Embryonic facial prominence (tissue), 1 donor: ENCODE measurements around the gene ADAMTS14.

Experiments
- DNase-seq: peaks from one replicate; pipeline ENCODE4 v3.0.0-alpha.2; 2016; ENCODE audit errors: extremely low spot score

The ADAMTS14 gene

DNA sequence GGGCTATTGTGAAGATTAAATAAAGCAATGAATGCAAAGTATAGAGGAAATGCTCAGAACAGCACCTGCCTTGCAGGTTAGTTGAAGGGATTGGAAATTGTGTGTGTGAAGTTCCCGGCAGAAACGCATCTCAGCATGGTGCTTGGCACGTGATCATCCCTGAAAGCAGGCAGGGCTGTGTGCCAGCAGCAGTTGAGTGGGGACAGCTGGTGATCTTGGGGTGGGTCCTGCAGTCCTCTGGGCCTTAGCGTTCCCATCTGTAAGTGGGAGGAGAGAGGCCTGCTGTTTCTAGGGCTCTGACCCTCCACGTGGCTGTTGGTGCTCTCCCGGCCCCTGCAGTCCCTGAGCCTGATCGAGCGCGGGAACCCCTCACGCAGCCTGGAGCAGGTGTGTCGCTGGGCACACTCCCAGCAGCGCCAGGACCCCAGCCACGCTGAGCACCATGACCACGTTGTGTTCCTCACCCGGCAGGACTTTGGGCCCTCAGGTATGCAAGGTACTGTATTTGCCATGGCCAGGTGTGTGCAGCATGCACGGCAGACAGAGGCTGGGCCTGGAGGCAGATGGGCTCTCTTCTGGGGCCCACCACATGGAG, 57.6 kb downstream of the ADAMTS14 start:
- DNase-seq = no peak

DNA sequence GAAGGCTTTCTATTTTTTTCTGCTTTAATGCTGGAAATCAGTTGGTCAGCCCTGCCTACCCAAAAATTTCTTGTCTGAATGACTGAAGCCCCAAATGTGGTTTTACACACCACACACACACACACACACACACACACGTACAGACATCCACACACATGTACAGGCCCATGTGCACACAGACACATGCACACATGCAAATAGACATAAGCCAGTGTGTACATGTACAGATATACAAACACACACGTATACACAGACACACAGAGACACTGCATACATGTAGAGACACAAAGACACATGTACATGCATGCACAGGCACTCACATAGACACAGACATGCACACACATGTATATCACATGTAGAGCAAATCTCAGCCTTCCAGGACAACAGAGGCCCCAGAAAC, 58.6 kb downstream of the ADAMTS14 start:
- DNase-seq = no peak

DNA sequence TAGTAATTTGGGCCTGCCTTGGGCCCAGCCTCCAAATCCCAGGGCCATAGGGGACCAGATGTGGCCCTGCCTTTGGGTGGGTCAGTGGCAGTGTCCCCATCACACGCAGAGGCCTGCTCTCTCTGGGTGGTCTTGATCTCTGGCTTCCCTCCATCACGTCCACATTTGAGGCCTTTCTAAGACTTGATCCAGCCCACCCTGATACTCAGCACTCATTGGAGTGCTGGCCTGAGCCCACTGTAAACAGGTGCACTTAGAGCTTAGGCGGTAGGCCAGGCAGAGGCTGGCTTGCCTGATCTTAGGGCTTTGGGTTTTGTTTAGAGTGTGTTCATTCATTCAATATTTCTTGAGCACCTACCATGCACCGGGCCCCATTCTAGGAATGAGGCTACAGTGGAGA, 60.3 kb downstream of the ADAMTS14 start:
- DNase-seq = no peak

DNA sequence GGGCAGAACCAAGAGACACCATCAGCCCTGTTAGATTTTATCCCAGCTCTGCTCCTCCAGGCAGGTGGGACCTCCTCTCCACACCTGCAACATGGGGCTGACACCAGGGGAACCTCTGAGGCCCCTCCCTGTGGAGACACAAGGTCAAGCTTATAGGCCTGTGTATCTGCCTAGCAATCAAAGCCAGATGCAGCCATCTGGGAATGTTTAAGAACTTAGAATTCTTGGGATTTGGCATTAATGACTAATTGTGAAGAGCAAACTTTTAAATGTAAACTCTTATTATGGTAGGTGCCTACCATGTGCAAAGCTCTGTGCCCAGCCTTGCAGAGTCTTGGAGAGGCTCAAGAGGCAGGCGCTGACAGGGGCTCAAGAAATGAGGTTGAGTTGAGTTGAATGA, 60.7 kb downstream of the ADAMTS14 start:
- DNase-seq = no peak

DNA sequence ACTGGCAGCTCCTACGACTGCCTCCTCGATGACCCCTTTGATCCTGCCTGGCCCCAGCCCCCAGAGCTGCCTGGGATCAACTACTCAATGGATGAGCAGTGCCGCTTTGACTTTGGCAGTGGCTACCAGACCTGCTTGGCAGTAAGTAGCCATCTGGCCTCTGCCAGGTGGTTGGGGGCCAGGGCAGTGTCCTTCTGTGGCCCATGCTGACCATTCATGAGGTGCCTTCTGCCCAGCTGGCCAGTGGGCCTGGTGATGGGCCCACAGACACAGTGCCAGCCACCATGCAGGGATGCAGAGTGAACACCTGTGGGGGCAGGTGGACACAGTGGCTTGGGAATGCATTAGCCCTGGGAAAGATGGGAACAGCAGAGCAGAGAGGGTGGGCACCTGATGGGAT, 62.9 kb downstream of the ADAMTS14 start:
- DNase-seq = no peak

DNA sequence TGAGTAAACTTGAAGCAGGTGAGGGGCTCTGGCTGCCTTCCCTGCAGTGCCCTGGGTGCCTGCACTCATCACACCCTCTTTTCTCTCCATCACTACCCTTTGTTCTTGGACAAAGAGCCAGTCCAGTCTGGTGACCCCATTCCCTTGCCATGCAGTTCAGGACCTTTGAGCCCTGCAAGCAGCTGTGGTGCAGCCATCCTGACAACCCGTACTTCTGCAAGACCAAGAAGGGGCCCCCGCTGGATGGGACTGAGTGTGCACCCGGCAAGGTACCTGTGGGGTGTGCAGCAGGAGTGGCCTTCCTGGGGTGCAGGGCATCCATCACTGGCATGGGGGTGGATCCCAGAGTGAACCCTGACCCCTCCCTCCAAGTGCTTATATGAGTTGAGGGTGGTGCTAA, 64.2 kb downstream of the ADAMTS14 start:
- DNase-seq = no peak

DNA sequence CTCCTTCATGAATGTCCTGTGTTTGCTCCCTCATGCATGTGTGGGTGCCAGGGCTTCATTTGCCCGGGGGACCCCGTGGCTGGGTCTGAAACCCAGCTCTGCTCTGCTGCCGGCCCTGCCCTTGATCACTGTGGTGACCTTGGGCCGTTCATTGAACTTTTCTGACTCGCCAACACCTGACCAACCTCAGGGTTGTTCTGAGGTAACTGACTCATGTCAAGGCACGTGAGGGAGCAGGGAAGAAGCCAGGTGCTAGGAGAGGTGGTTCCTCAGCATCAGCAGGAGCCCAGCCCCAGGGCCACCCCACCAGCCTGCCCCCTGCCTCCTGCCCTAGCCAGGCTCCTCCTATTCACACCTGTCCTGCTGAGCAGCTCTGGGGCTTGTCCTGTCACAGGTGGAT, 64.9 kb downstream of the ADAMTS14 start:
- DNase-seq = no peak

DNA sequence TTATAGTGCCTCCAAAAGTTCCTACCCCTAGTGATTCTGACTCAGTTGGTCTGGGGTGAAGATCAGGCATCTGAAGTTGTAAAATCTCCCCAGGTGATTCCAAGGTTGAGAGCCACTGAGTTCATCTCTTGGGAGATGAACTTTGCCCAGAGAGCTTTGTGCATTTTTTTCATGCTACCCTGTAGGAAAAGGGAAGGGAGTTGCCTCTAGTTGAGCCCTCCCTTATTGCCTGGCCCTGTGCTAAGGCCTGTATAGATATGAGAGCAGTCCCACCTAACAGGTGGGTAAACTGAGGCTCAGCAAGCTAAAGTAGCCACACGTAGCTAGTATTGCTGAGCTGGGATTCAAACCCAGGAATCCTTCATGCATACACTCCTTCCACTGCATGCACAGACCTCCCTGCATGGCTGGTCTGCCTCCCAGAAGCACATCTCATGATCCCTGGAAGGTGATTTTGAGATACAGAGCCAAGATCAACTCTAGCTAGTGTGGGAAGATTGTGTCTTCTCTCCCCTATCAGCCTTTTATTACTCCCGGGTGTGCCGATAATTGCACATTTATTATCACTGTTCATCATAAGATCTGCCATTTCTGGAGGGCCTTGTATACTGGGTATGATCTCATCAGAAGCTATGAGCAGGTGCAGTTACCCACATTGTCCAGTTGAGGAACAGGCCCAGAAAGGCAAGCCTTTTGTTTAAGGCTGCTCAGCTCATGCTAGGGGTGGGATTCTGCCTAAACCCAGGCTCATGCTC, 65.9 kb downstream of the ADAMTS14 start:
- no peak for DNase-seq

DNA sequence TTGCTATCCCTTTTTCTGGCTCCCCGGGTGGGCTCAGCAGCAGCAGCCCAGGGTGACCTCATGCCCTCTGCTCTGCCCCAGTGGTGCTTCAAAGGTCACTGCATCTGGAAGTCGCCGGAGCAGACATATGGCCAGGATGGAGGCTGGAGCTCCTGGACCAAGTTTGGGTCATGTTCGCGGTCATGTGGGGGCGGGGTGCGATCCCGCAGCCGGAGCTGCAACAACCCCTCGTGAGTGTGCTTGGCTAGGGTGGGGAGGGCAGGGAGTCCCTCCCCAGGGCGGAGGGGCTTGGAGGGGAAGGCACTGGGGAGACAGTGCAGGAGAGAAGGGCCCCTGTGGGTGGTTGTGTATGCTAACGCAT, 66.4 kb downstream of the ADAMTS14 start:
- DNase-seq = no peak

DNA sequence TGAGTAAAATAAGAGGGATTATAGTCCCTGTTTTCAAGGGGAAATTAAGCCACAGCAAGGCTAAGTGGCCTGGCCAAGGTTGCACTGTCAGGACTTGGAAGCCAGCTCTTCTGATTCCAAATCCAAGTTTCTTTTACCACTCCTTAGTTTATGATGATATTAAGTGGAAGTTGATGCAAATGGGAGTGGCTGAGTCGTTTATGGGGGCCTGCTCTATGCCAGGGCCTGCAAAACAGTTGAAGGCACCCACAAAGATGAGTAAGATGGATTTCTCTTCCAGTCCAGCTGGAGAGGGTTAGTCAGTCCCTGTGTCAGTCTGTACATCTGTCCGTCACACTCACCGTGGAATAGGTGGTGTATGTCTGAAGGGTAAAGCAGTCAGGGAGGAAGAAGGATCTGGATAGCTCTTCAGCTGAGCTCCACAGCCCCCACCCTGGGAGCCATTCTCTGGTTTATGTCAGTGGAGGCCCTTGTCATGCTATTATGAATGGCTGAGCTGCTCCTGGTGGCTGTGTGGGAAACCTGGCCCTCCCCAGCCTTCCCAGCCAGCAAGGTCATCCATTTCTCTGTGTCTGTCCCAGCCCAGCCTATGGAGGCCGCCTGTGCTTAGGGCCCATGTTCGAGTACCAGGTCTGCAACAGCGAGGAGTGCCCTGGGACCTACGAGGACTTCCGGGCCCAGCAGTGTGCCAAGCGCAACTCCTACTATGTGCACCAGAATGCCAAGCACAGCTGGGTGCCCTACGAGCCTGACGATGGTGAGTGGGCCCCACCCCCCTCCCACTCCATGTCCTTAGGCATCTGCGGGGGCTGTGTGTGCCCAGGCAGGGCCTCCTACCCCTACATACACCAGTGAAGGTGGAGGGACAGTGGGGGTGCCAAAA, 68.3 kb downstream of the ADAMTS14 start:
- no peak for DNase-seq

DNA sequence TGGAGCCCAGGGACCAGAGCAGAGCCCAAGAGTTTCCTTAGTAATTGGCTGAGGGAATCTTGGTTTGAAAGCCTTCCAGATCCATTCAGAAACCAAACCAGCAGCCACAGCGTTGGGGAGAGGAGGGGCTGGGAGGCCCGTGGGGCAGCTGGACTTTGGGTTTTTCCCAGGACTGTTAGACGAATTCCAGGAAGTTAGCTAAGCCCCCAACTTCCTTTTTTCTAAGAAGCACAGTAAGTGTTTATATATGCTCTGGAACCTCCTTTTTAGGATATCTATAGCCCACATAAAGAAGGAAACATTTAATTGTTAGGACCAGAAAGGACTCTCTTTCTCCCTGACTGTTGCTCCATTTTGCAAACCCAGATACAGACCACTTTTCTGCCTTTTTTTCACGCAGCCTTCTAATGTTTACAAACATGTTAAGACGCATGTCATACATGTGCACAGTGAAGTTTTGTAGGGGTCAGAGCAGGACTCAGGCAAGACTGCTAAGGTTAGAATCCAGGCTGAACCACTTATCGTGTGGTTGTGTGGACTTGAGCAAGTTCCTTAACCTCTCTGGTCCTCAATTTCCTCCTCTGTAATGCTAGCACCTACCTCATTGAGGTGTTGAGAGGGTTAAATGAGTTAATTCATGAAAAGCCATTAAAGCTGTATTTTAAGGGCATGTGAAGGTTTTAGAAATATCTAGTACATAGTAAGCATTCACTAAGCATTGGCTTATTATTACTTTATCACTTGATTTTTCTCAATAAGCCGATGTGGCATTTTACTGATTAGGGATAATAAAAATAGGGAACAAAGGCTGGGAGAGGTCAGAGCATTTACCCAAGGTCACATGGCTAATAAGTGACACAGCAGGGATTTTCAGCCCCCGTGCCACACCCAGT, 70.5 kb downstream of the ADAMTS14 start:
- no peak for DNase-seq

DNA sequence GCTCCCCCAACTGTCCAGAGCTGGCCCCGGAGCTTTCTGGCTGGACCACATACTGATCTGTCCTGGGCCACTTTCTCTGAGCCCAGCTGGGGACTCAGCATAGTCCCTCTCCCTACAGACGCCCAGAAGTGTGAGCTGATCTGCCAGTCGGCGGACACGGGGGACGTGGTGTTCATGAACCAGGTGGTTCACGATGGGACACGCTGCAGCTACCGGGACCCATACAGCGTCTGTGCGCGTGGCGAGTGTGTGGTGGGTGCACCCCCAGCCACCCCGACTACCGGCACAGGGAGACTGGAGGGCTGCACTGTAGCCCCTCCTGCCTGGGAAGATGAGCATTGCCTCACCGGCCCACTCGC, 71.1 kb downstream of the ADAMTS14 start:
- DNase-seq = no peak

DNA sequence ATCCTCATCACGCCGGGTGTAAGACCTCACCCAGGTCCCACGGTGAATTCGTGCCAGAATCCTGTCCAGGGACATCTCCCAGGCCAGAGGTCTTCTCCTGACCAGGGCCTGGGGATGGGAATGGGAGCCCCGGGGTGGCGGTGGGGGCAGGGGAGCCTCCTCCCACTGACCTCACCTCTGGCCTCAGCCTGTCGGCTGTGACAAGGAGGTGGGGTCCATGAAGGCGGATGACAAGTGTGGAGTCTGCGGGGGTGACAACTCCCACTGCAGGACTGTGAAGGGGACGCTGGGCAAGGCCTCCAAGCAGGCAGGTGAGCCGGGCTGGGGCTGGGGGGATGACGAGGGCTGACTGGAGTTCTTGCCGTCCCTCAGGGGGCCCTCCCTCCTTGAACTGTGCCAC, 71.6 kb downstream of the ADAMTS14 start:
- DNase-seq = no peak

DNA sequence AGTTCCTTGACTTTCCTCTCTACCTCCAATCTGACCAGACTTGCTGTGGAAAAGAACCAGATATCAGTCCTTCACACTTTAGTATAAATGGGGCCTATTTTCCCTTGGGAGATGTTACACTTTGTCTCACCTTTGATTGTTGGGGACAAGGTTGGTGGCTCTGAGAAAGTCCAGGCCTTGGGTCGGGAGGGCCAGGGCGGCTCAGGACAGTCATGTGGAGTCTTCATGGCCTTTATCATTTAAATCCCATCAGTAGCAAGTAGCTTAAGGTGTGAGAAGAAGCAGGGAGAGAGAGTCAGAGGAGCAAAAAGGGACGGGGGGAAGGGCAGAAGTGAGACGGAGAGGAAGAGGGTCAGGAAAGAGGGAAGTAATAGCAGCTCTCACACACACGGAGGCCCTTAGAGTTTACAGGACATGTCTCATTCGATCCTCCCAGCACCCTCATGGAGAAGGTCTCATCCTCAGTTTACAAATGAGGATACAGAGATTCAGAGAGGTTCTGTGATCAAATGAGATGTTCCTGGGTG, 72.4 kb downstream of the ADAMTS14 start:
- DNase-seq = no peak

DNA sequence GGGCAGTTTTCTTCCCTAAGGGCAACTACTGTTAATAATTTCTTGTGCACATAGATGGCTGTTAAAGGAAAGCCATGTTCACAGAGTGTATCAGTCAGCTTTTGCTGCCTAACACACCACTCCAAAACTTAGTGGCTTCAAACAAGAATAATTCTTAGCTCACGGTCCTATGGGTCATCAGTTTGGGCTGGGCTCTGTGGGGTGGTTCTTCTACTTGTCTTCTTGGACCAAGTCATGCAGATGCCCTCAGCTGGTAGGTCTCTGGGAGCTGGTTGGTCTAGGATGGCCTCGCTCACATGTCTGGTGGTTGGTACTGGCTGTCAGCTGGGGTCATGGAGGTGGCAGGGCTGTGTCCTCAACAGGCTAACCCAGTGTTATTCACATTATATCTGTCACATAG, 73.2 kb downstream of the ADAMTS14 start:
- DNase-seq = no peak

DNA sequence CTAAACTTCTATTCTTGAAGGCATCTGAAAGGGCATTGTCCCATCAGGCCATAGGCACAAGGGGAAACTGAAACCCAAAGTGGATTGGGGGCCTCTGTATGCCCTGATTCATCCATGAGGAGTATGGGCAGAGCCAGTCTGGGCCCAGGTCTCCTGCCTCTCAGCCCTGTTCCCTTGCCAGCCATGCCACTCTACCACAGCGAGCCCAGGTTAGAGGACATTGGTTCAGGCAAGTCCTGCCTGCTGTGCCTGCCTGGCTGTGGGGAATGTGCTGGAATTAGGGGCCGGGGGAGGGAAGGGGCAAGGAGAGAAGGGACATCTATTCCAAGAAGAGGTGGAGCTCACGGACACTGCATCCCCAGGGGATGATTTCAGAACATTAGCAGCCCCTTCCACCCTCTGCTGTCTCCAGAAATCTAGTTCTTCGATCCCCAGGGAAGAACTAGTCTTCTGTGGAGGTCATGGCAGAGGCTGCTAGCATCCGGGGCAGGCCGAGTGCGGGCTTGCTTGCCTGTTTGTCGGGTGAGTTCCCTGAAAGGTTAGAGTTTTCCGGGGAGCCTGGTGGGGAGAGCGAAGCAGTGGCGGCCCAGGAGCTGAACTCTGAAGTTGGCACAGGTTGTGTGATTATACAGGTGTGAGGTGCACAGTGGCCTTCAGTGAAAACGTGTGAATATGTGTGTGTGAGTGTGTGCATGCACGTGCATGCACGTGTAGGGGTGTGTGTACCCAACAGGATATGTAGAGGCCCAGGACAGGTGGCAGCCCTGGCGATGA, 75.1 kb downstream of the ADAMTS14 start:
- DNase-seq = no peak

DNA sequence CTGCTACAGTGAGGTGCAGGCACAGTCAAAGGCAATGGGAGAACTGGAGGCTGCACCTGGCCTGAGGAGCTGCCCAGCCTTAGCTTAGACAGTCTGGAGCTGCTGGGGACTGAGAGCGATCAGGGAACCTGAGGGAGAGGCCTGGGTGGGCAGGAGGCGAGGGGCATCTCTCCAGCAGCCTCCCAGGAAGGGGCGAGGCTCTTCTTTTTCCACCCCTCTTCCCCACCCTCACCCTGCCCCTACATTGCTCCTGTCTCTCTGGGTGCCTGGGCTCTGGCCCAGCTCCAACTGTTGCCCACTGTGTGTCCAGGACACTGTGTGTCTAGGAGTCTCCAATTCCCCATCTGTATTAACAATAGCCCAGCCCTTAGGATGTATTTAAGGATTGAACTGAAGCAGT, 76.0 kb downstream of the ADAMTS14 start:
- DNase-seq = no peak

DNA sequence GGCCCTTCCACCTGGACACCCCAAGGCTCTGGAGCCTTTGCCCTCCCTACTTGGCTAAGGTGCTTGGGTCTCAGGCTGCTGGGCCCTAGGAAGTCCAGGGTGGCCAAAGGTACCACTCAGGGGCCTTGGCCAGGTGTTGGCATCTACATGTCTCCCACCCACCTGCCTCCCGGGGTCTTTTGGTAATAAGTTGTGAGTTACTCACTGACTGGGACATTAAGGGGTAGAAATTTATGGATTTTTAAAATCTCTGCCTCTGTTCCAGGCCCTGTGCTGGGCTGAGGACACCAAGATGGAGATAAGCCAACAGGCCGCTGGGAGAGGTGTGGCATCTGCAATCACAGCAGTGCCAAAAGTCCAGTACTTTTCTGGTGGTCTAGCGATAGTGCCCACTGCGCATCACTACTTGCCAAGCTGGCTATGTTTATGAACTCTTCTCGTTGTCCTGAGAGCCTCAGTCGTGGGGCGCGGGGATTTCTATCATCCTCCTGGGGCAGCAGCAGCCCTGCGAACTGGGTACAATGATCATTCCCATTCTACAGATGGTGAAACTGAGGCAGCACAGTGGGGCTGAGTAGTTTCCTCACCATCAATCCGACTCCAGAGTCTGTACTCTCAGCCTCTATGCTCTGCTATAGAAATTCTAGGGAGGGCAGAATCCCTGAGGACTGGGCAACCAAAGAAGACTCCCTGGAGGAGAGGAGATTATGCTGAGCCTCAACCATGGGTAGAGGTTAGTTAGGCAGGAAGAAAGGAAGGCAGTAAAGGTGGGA, 76.7 kb downstream of the ADAMTS14 start:
- DNase-seq = no peak

DNA sequence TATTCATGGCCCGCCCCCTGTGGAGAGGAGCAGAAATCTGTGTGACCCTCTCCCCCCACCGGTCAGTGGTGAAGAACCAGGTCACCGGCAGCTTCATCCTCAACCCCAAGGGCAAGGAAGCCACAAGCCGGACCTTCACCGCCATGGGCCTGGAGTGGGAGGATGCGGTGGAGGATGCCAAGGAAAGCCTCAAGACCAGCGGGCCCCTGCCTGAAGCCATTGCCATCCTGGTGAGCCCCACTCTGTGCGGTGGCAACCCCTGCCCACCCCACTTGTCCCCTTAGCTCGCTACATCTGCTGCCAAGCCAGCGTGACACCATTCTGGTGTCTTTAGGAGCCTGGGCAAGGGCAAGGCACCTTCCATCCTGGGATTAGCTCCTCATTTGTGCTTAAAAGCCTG, 77.5 kb downstream of the ADAMTS14 start:
- no peak for DNase-seq

DNA sequence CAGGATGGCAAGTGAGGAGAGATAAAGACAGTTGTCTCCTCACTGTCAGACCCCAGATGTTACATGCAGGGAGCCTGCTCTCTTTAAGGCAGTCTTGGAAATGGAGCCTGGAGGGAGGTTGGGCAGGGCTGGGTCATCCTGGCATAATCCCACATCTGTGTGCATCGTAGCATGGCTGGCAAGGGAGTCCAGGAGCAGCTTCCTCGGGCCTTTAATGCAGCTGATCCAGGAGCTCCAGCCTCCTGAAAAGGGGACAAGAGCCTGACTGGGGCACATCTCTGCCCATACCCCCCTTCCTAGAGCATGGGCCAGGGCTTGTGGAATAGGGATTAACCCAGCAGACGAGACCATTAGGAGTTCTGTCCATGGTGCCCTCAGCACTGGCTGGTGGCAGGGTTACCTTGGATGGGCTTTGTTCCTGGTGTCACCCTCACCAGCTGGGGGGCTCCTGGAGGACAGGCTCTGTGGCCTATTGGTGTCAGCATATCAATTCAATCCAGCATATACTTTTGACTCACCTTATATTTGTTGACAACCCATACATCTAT, 77.9 kb downstream of the ADAMTS14 start:
- DNase-seq = no peak
